HG03571 (cell line): ENCODE results near the gene EP400.

Experiments
- ATAC-seq: cut with Tn5 transposase; IDR thresholded peaks from one replicate; pipeline ENCODE4 v1.9.1; 2021; ENCODE audit not compliant: unreplicated experiment

The EP400 gene

GRCh38 chr12:131912518-131913274 lies 37.0 kb upstream of the EP400 start:
- ATAC-seq: no peak

DNA sequence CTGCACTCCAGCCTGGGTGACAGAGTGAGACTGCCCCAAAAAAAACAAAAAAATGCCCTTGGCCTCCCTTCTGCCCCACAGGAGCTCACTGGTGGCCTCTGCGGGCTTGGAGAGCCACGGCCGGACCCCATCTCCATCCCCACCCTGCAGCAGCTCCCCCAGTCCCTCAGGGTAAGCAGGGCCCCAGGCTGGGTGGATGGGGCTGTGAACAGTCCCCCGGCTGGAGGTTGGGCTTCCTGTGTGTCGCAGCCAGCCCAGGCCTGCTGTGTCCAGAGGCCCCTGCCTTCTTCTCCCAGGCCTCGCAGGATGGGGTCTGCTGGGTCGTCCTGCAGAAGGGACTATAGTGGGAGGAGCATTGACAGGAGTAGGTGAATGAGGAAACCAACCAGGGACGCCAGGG lies 36.1 kb upstream of the EP400 start:
- no peak for ATAC-seq

- ATAC-seq: no peak
Observed at GRCh38 chr12:131914179-131914702, 35.5 kb upstream of the EP400 start.

DNA sequence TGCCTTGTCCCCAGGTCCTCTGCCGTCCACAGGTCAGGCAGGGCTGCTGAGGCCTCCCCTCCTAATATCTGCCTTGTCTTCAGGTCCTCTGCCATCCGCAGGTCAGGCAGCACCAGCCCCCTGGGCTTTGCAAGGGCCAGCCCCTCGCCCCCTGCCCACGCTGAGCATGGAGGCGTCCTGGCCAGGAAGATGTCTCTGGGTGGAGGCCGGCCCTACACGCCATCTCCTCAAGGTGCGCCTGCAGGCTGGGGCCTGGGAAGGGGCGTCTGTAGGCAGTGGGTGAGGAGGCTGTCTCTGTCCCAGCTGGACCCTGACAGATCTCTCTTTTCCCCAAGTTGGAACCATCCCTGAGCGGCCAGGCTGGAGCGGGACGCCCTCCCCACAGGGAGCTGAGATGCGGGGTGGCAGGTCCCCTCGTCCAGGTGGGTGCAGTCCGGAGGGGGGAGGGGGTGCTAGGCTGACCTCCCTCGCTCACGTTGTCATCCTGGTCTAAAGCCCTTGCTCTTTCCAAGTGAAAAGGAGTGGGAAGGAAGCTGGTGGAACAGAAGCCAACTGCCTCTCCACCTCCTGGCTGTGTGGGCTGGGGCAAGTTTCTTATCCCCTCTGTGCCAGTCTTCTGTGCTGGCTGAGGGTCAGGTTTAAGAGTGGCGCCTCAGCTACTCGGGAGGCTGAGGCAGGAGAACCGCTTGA lies 34.6 kb upstream of the EP400 start:
- ATAC-seq: no peak

GRCh38 chr12:131915823-131916222 lies 33.9 kb upstream of the EP400 start:
- no peak for ATAC-seq

GRCh38 chr12:131916306-131917138 lies 33.2 kb upstream of the EP400 start:
- ATAC-seq: no peak

GRCh38 chr12:131917139-131917710 lies 32.5 kb upstream of the EP400 start:
- ATAC-seq: no peak

DNA sequence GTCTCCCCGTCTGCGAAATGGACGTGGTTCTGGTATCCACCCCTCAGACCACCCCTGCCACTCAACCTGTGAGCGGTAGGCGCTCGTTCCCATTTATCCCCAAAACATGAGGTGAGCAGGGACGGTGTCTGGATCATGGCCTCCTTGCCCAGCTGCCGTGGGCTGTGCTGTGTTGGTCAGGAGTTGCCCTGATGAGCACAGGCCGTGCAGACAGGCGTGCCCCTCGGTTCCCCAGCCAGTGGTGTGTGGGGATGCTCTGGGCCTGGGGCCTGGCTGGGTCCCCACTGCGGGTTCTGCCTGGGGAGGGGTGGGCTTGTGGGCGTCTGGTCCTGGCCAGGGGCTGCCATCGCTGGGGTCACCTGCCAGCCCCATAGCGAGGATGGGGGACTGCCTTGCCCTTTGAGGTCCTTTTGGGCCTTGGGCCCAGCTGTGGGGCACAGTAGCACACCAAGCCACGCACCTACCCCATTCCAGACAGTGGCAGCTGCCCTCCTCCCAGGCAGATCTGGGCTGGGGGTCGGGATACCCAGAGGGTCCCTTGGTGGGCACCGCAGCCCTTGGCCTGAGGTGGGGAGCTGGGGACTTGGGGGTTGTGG lies 31.9 kb upstream of the EP400 start:
- no peak for ATAC-seq

- ATAC-seq: no peak
Observed at GRCh38 chr12:131918311-131919050, 31.3 kb upstream of the EP400 start.

DNA sequence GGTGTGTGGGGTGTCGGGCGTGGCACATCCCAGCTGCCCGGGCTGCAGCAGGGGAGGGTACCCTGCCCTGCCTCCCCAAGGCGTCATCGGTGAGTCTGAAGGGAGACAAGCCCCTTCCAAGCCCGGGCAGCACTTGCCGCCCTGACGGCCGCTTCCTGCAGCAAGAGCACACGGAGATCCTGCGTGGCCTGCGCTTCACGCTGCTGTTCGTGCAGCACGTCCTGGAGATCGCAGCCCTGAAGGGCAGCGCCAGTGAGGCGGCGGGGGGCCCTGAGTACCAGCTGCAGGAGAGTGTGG lies 30.7 kb upstream of the EP400 start:
- no peak for ATAC-seq

DNA sequence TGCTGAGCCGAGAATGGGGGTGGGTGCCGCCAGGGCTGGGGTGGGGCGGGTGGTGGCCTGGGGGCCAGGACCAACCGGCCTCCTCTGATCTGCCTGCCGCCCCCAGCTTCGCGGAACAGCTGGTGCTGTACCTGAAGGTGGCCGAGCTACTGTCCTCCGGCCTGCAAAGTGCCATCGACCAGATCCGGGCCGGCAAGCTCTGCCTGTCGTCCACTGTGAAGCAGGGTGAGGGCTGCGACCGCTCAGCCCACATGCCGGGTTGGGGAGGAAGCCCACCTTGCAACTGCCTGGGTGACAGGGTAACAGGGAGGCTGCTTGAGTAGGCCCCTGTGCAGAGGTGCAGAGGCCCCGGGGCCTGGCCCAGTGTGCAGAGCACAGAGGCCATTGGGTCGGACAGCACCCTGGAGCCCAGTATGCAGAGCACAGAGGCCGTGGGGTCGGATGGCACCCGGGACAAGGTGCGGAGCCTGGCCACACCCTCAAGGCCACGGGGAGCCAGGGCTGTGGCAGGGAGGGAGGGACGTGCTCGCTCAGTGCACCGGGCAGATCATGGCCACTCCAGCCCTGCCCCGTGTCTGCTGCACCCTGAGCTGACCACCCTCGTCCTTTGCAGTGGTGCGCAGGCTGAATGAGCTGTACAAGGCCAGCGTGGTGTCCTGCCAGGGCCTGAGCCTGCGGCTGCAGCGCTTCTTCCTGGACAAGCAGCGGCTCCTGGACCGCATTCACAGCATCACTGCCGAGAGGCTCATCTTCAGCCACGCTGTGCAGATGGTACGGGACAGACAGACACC lies 30.2 kb upstream of the EP400 start:
- ATAC-seq: no peak

- ATAC-seq: no peak
Observed at GRCh38 chr12:131920157-131920508, 29.6 kb upstream of the EP400 start.

DNA sequence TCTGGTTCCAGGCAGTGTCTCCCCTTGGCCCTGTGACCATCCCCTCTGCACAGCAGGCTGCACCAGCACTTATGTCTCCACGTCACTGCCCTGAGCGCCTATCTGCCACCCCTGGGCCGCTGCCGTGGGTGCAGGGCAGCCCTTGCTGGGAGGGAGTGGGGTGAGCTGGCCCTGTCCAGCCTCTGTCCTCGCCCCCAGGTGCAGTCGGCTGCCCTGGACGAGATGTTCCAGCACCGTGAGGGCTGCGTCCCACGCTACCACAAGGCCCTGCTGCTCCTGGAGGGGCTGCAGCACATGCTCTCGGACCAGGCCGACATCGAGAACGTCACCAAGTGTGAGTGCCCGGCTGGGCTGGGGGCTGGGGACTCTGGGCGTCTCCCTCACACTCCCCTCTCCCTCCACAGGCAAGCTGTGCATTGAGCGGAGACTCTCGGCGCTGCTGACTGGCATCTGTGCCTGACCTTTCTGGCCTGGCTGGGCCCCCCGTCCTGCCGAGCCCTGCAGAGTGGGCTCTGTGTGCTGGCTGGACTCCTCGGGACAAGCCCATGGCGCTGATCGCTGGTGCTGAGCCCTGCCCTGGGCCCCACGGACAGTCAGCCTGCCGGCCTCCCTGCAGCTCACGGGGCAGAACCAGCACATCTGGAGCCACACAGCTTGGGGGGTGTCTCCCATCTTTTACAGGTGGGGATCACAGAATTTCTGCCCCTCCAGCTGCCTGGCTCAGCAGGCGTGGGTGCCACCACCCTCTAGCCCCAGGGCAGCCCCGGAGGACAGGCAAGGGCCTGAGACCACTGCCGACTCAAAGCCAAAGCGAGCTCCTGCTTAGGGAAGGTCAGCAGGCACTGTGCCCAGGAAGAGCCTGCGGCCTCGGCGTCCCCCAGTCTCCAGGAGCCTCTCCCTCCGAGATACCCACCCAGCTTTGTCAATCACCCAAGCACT lies 28.6 kb upstream of the EP400 start:
- ATAC-seq: no peak

DNA sequence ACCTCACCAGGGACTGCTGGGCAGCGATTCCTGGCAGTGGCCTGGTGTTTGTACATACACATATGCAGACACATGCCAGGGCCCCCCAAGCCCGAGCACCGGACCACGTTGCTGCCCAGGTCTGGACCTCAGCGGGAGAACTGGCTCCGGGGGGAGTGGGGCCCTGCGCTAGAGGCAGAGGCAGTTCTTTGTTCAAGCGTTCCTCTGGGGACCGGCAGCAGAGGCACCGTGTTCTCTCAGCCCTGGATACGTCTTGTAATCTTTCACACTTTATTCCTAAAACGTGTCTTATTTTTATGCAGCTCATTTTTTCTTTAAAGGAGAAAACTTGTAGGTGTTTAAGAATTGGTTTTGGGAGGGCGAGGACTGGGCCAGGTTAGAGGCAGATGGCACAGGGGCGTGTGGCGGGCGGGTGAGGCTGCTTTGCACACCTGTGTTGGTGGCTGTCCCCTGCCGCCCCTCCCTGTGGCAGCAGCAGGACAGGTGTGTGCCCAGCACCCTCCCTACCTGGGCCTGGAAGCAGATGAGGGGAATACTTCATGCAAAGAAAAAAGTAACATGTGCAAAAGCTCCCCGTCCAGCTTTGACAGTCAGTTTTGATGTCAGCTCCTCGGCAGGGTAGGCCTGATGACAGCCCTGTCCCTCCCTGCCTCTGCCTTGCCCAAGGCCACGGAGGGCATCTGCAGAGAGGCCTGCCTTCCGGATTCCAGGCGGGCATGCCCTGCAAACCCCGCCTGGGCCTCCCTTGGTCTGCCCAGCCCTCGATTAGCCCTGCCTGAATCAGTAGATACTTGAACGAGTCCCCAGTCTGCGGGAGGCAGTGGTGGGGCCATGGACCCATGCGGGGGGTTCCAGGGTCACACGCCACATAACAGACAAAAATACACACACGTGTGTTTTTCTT lies 27.6 kb upstream of the EP400 start:
- ATAC-seq: no peak

DNA sequence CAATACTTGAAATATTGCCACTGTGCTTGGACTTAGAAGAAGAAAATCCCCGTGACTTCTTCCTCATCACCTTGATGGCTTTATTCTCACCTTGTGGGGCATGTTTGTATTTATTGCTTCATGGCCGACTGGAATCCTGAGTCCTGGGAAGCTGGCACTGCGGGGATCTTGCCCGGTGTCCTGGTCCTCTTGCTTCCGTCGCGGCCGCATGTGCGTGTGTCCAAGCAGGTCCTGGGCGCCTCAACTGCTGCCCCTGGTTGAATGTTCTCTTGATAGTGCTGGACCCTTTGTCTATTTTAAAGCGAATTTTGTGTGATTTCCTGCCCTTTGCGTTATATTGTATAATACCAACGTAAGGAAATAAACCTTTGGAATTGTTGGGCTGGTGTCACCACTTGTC lies 27.0 kb upstream of the EP400 start:
- ATAC-seq: no peak

- ATAC-seq: peak; percentile 74
Observed at GRCh38 chr12:131923260-131923659, 26.5 kb upstream of the EP400 start.
